SK-N-SH treated with all-trans-retinoic acid at 6 μM for 48 hours (cell line): ENCODE data around the gene COL4A1.

Experiments used
- ATAC-seq: fragments of 200-7000 bp; cut with Tn5 transposase; 3 replicates; pipeline ENCODE4 v1.9.1; 2020; ENCODE audit warnings: mild to moderate bottlenecking, moderate library complexity
- BACH2 ChIP-seq: fragments of 250-450 bp; sonication (Bioruptor Pico); IDR thresholded peaks from 2 replicates; pipeline ENCODE4 v1.9.0; 2021; ENCODE audit warnings: mild to moderate bottlenecking, borderline replicate concordance
- CREB5 ChIP-seq: fragments of 250-450 bp; sonication (Bioruptor Pico); IDR thresholded peaks from 2 replicates; pipeline ENCODE4 v1.5.1; 2020; ENCODE audit warnings: low read depth, mild to moderate bottlenecking, moderate library complexity
- CSDC2 ChIP-seq: fragments of 250-450 bp; sonication (Bioruptor Pico); IDR thresholded peaks from 2 replicates; pipeline ENCODE4 v1.5.0; 2020; ENCODE audit warnings: mild to moderate bottlenecking, moderate library complexity
- CSRNP3 ChIP-seq: fragments of 250-450 bp; sonication (Bioruptor Pico); IDR thresholded peaks from 2 replicates; pipeline ENCODE4 v1.5.1; 2021; ENCODE audit warnings: mild to moderate bottlenecking, moderate library complexity
- ESRRG ChIP-seq: fragments of 250-450 bp; sonication (Bioruptor Pico); IDR thresholded peaks from 2 replicates; pipeline ENCODE4 v1.6.1; 2021; ENCODE audit warnings: mild to moderate bottlenecking
- GLIS3 ChIP-seq: fragments of 250-450 bp; sonication (Bioruptor Pico); IDR thresholded peaks from 2 replicates; pipeline ENCODE4 v1.5.0; 2020; ENCODE audit warnings: mild to moderate bottlenecking, moderate library complexity
- OSR1 ChIP-seq: fragments of 250-450 bp; sonication (Bioruptor Pico); IDR thresholded peaks from 2 replicates; pipeline ENCODE4 v1.8.0; 2022; ENCODE audit warnings: moderate library complexity, mild to moderate bottlenecking, inconsistent platforms
- PATZ1 ChIP-seq: fragments of 250-450 bp; sonication (Bioruptor Pico); IDR thresholded peaks from 2 replicates; pipeline ENCODE4 v1.8.0; 2020; ENCODE audit warnings: mild to moderate bottlenecking, moderate library complexity, borderline replicate concordance
- RARB ChIP-seq: fragments of 250-450 bp; sonication (Bioruptor Pico); IDR thresholded peaks from 2 replicates; pipeline ENCODE4 v1.8.0; 2021; ENCODE audit warnings: mild to moderate bottlenecking, moderate library complexity
- SNAI2 ChIP-seq: fragments of 250-450 bp; sonication (Bioruptor Pico); IDR thresholded peaks from 2 replicates; pipeline ENCODE4 v1.5.0; 2020; ENCODE audit warnings: mild to moderate bottlenecking, moderate library complexity
- TCF4 ChIP-seq: fragments of 250-450 bp; sonication (Bioruptor Pico); IDR thresholded peaks from 2 replicates; pipeline ENCODE4 v1.8.0; 2021; ENCODE audit warnings: mild to moderate bottlenecking, moderate library complexity, borderline replicate concordance
- TOX ChIP-seq: fragments of 250-450 bp; sonication (Bioruptor Pico); IDR thresholded peaks from 2 replicates; pipeline ENCODE4 v1.8.0; 2021; ENCODE audit warnings: mild to moderate bottlenecking, moderate library complexity, borderline replicate concordance
- TSHZ2 ChIP-seq: fragments of 250-450 bp; sonication (Bioruptor Pico); IDR thresholded peaks from 2 replicates; pipeline ENCODE4 v1.5.0; 2020; ENCODE audit warnings: mild to moderate bottlenecking, moderate library complexity
- ZFP3 ChIP-seq: fragments of 250-450 bp; sonication (Bioruptor Pico); IDR thresholded peaks from 2 replicates; pipeline ENCODE4 v1.5.0; 2020; ENCODE audit warnings: mild to moderate bottlenecking, moderate library complexity
- ZFP30 ChIP-seq: fragments of 450-650 bp; formaldehyde crosslinking; IDR thresholded peaks from 2 replicates; pipeline ENCODE4 v1.5.0; 2022; ENCODE audit warnings: mild to moderate bottlenecking, moderate library complexity
- ZNF70 ChIP-seq: fragments of 450-650 bp; formaldehyde crosslinking; IDR thresholded peaks from 2 replicates; pipeline ENCODE4 v1.5.0; 2020; ENCODE audit warnings: mild to moderate bottlenecking, moderate library complexity
- ZNF8 ChIP-seq: fragments of 450-650 bp; formaldehyde crosslinking; IDR thresholded peaks from 2 replicates; pipeline ENCODE4 v1.5.0; 2020; ENCODE audit warnings: mild to moderate bottlenecking, moderate library complexity

The COL4A1 gene

GRCh38 chr13:110137680-110138009 is 169.3 kb downstream of the COL4A1 start:
- no peak for TF ChIP-seq RARB (CRISPR knock-in tag)
- no peak for TF ChIP-seq TCF4 (CRISPR knock-in tag)
- no peak for TF ChIP-seq CSRNP3 (CRISPR knock-in tag)
- TF ChIP-seq TSHZ2 (CRISPR knock-in tag), result no peak
- peak; percentile 87 for ATAC-seq

- ATAC-seq, result no peak
- TF ChIP-seq PATZ1 (CRISPR knock-in tag) (no peak), ESRRG (CRISPR knock-in tag) (no peak), GLIS3 (CRISPR knock-in tag) (no peak), CSRNP3 (CRISPR knock-in tag) (no peak), CREB5 (CRISPR knock-in tag) (no peak), TOX (CRISPR knock-in tag) (no peak), SNAI2 (no peak), ZFP3 (no peak), ZNF70 (no peak), ZNF8 (CRISPR knock-in tag) (no peak), OSR1 (CRISPR knock-in tag) (no peak)
These were observed 170.0 kb downstream of the COL4A1 start for GRCh38 chr13:110136660-110137585.

GRCh38 chr13:110135977-110136597 is 170.9 kb downstream of the COL4A1 start:
- no peak for ATAC-seq
- TF ChIP-seq ZFP30 (no peak), CREB5 (CRISPR knock-in tag) (no peak), TOX (CRISPR knock-in tag) (no peak), BACH2 (CRISPR knock-in tag) (no peak), ZNF8 (CRISPR knock-in tag) (no peak), CSDC2 (CRISPR knock-in tag) (no peak), TCF4 (CRISPR knock-in tag) (no peak)
